H1 (cell line): ENCODE results near the gene SMARCA2. TPM values are rescaled to one million over a fixed set of nuclear protein-coding genes. Genes with fewer than 3 reads are reported as not detected.

Experiments used
- CTCF ChIA-PET: fragments of 300-600 bp; sonication (Branson Sonifier 250); formaldehyde crosslinking; loops from one replicate; lab custom pipeline; 2021; ENCODE audit not compliant: partially characterized antibody; lab: Charles Lee
- POLR2A ChIA-PET: fragments of 300-600 bp; sonication (Branson Sonifier 250); formaldehyde crosslinking; loops from one replicate; lab custom pipeline; 2021; ENCODE audit warnings: inconsistent platforms; ENCODE audit not compliant: partially characterized antibody; lab: Charles Lee
- DNase-seq, 2 experiments: peaks; one replicate each; pipeline versions ENCODE4 v3.0.0 to v3.0.0-alpha.2; 2010 to 2022; ENCODE audit warnings: low spot score in 2 of 2, low read depth in 1 of 2, mixed read lengths in 1 of 2
- FAIRE-seq: peaks from 2 replicates; lab custom pipeline; 2011; peaks lifted over from hg19 to GRCh38; lab: Jason Lieb, UNC
- H2AFZ ChIP-seq: 2 replicates; pipeline ENCODE4 v1.8.1; 2012; ENCODE audit warnings: low read length, inconsistent platforms
- H2AK5ac ChIP-seq: 2 replicates; pipeline ENCODE4 v1.6.1; 2013; ENCODE audit warnings: low read depth, low read length
- H2BK120ac ChIP-seq: replicated peaks from 2 replicates; pipeline ENCODE3; 2013; ENCODE audit warnings: low read depth, low read length, inconsistent platforms
- H2BK12ac ChIP-seq: 2 replicates; pipeline ENCODE4 v1.6.1; 2013; ENCODE audit warnings: low read depth, low read length
- H2BK15ac ChIP-seq: 2 replicates; pipeline ENCODE4 v1.6.1; 2013; ENCODE audit warnings: low read length
- H2BK20ac ChIP-seq: 2 replicates; pipeline ENCODE4 v1.6.1; 2013; ENCODE audit warnings: low read length
- H2BK5ac ChIP-seq: 2 replicates; pipeline ENCODE4 v1.6.1; 2013; ENCODE audit warnings: low read depth, low read length
- H3K14ac ChIP-seq: 2 replicates; pipeline ENCODE4 v1.6.1; 2013; ENCODE audit warnings: inconsistent platforms; ENCODE audit not compliant: insufficient read length
- H3K18ac ChIP-seq: 2 replicates; pipeline ENCODE4 v1.6.1; 2013; ENCODE audit warnings: low read length; ENCODE audit errors: extremely low read depth
- H3K23ac ChIP-seq: 2 replicates; pipeline ENCODE4 v1.6.1; 2013; ENCODE audit warnings: inconsistent platforms; ENCODE audit not compliant: insufficient read length
- H3K23me2 ChIP-seq: 2 replicates; pipeline ENCODE4 v1.6.1; 2013; ENCODE audit warnings: low read depth, low read length
- H3K27ac ChIP-seq: 2 replicates; pipeline ENCODE4 v1.6.1; 2011; ENCODE audit warnings: low read depth, low read length, inconsistent platforms
- H3K27me3 ChIP-seq, 4 experiments: replicated peaks in 1 of 4; 1 replicate in 1 of 4; 2 replicates in 3 of 4; pipeline versions ENCODE4 v1.6.1 to v1.8.1; 2011 to 2013; ENCODE audit warnings: low read length in 3 of 4, mild to moderate bottlenecking in 3 of 4, inconsistent platforms in 2 of 4, mixed read lengths in 2 of 4, moderate library complexity in 1 of 4; ENCODE audit not compliant: control insufficient read depth in 3 of 4, insufficient read depth in 3 of 4; ENCODE audit errors: extremely low read depth in 1 of 4
- H3K36me3 ChIP-seq, 4 experiments: 2 replicates each; pipeline versions ENCODE4 v1.6.1 to v1.8.1; 2011 to 2013; ENCODE audit warnings: mild to moderate bottlenecking in 4 of 4, low read length in 3 of 4, moderate library complexity in 2 of 4, control low read depth in 1 of 4, inconsistent platforms in 1 of 4; ENCODE audit not compliant: insufficient read depth in 4 of 4, control insufficient read depth in 2 of 4
- H3K4ac ChIP-seq: replicated peaks from 2 replicates; pipeline ENCODE3; 2013; ENCODE audit warnings: low read length, low read depth, mixed read lengths, inconsistent platforms; ENCODE audit not compliant: insufficient read length
- H3K4me1 ChIP-seq, 4 experiments: replicated peaks in 1 of 4; 1 replicate in 1 of 4; 2 replicates in 3 of 4; pipeline versions ENCODE4 v1.6.1 to v1.8.1; 2011 to 2013; ENCODE audit warnings: low read length in 3 of 4, inconsistent platforms in 2 of 4, mixed read lengths in 1 of 4; ENCODE audit not compliant: insufficient read depth in 4 of 4, control insufficient read depth in 3 of 4
- H3K4me2 ChIP-seq, 2 experiments: 2 replicates each; pipeline versions ENCODE4 v1.6.1 to v1.8.1; 2011 to 2013; ENCODE audit warnings: low read depth in 2 of 2, low read length in 2 of 2, control low read depth in 1 of 2, inconsistent platforms in 1 of 2, mild to moderate bottlenecking in 1 of 2; ENCODE audit not compliant: insufficient read depth in 1 of 2
- H3K4me3 ChIP-seq, 4 experiments: fragments of 200-600, 300-600 bp in 1 of 4; sonication (generic), shearing (Covaris generic), sonication (Bioruptor Twin) in 1 of 4; 2 replicates each; pipeline versions ENCODE4 v1.5.1 to v1.8.1; 2011 to 2016; ENCODE audit warnings: low read length in 4 of 4, low read depth in 3 of 4, control low read depth in 2 of 4, inconsistent platforms in 2 of 4, mild to moderate bottlenecking in 2 of 4, mixed read lengths in 1 of 4, moderate library complexity in 1 of 4; ENCODE audit not compliant: insufficient read depth in 2 of 4; ENCODE audit errors: extremely low read depth in 1 of 4
- H3K56ac ChIP-seq: replicated peaks from 2 replicates; pipeline ENCODE3; 2013; ENCODE audit warnings: low read depth, mild to moderate bottlenecking, mixed read lengths, low read length, inconsistent platforms; ENCODE audit not compliant: insufficient read length
- H3K79me1 ChIP-seq: 2 replicates; pipeline ENCODE4 v1.6.1; 2013; ENCODE audit warnings: low read depth, low read length, control low read depth
- H3K79me2 ChIP-seq, 2 experiments: 2 replicates each; pipeline versions ENCODE4 v1.6.1 to v1.8.1; 2012 to 2013; ENCODE audit warnings: low read length in 2 of 2, mild to moderate bottlenecking in 2 of 2, inconsistent platforms in 1 of 2; ENCODE audit not compliant: insufficient read depth in 2 of 2, control insufficient read depth in 1 of 2
- H3K9ac ChIP-seq, 4 experiments: replicated peaks in 1 of 4; 1 replicate in 1 of 4; 2 replicates in 3 of 4; pipeline versions ENCODE4 v1.6.1 to v1.8.1; 2011 to 2013; ENCODE audit warnings: low read depth in 3 of 4, low read length in 3 of 4, control low read depth in 2 of 4, mild to moderate bottlenecking in 2 of 4, moderate library complexity in 2 of 4, inconsistent platforms in 1 of 4; ENCODE audit errors: extremely low read depth in 1 of 4
- H3K9me3 ChIP-seq, 2 experiments: 2 replicates each; pipeline versions ENCODE4 v1.6.1 to v1.8.1; 2012 to 2013; ENCODE audit warnings: mild to moderate bottlenecking in 2 of 2, moderate library complexity in 2 of 2, control low read depth in 1 of 2, inconsistent platforms in 1 of 2, low read depth in 1 of 2, low read length in 1 of 2, mixed read lengths in 1 of 2; ENCODE audit not compliant: insufficient read depth in 2 of 2
- H4K20me1 ChIP-seq, 2 experiments: replicated peaks in 1 of 2; 2 replicates each; pipeline versions ENCODE3 to v1.8.1; 2011 to 2013; ENCODE audit warnings: inconsistent platforms in 2 of 2, low read length in 2 of 2, mild to moderate bottlenecking in 1 of 2; ENCODE audit not compliant: insufficient read depth in 2 of 2, control insufficient read depth in 1 of 2
- H4K5ac ChIP-seq: 2 replicates; pipeline ENCODE4 v1.6.1; 2013; ENCODE audit warnings: low read length, low read depth, mixed read lengths, inconsistent platforms; ENCODE audit not compliant: insufficient read length
- H4K8ac ChIP-seq: 2 replicates; pipeline ENCODE4 v1.8.0; 2013; ENCODE audit warnings: mild to moderate bottlenecking, moderate library complexity, low read length, inconsistent platforms; ENCODE audit not compliant: insufficient read depth; ENCODE audit errors: extremely low read depth
- H4K91ac ChIP-seq: replicated peaks from 2 replicates; pipeline ENCODE3; 2013; ENCODE audit warnings: low read length, mixed read lengths, inconsistent platforms; ENCODE audit not compliant: insufficient read length
- FOSL1 ChIP-seq: IDR thresholded peaks from 2 replicates; pipeline ENCODE4 v1.6.1; 2011; ENCODE audit warnings: mild to moderate bottlenecking, low read depth, low read length, moderate library complexity; ENCODE audit not compliant: insufficient read depth
- WGBS, 2 experiments: shearing (Covaris generic) in 1 of 2; methylation state at CpG; one replicate each; pipeline versions ENCODE4 v1.1.6 to v1.1.7; 2013 to 2015; ENCODE audit warnings: low lambda C conversion rate in 2 of 2, mixed read lengths in 2 of 2, inconsistent platforms in 1 of 2, low coverage in 1 of 2, missing lambda C conversion rate in 1 of 2; ENCODE audit not compliant: insufficient replicate concordance in 2 of 2, insufficient coverage in 1 of 2, insufficient read length in 1 of 2; ENCODE audit errors: extremely low coverage in 1 of 2, missing lambda C conversion rate in 1 of 2; 5-methylcytosine and 5-hydroxymethylcytosine counted together
- polyA plus RNA-seq, 7 experiments: library from polyadenylated mRNA; depleted of rRNA in 3 of 7; stranded (reverse) in 5 of 7; unstranded in 2 of 7; fragments of >200 nt in 5 of 7; fragments of 200-250 nt in 2 of 7; gene quantifications; 1 replicate in 5 of 7; 2 replicates in 1 of 7; 4 replicates in 1 of 7; pipeline versions ENCODE4 v1.2.1 to v1.2.3, GENCODE V29; 2011 to 2013; ENCODE audit warnings: missing spikeins in 2 of 7, mixed read lengths in 2 of 7
- total RNA-seq: library from RNA; stranded (reverse); fragmentation: NEBNext Ultra II Directional; extraction: Animal tissue kit (Norgen Biotek cat#: 25700); gene quantifications from 2 replicates; pipeline ENCODE4 v1.2.1, GENCODE V29; 2021

SMARCA2 gene
- total and polyA plus RNA-seq, 2 of the 8 experiments (the other 6 are each of a cell fraction or from before 2014, with no cell fraction given): 6.3 to 21.7 TPM

DNA sequence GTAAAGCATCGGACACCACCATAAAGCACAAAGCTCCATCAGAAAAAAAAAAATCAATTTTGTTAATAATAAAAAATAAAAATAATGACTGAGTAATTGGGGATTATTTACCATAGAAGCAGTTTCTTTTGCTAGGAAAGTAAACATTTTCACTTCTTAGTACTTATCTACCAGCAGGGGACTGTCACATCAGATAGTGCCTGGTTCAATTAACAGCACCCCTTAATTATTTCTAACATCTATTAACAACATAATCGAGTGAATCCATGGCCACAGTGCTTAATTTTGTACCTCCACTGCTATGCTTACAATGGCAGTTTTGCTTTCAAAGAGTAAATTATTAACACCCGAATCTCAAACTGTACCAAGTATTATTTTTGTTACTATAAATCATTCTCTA is 221.7 kb downstream of the SMARCA2 start:
- Histone ChIP-seq H4K8ac (no peak overlapping the region), H3K27ac (no peak overlapping the region), H3K4me1 (peaks cover 0 to 7% (median 1%) of the 10 kb centered on the region in 4 experiments; a peak in 3 of 7 replicates), H2BK12ac (no peak overlapping the region), H2BK20ac (no peak overlapping the region), H4K91ac (no peak overlapping the region), H3K79me2 (no peaks in the 10 kb centered on the region), H2BK120ac (no peak overlapping the region), H2BK15ac (no peak overlapping the region), H3K79me1 (no peaks in the 10 kb centered on the region), H3K56ac (no peak overlapping the region), H3K23me2 (no peaks in the 10 kb centered on the region), H2AFZ (no peak overlapping the region), H3K36me3 (no peaks in the 10 kb centered on the region), H2BK5ac (no peak overlapping the region), H3K14ac (no peak overlapping the region)
- no peak for FAIRE-seq
- WGBS, 2 experiments: 92% methylated on average over 3 of the region's 3 CpGs; no CpG with 5 or more reads in 1 of the 2 experiments
- TF ChIP-seq FOSL1: no peak
- TF ChIP-seq, all 59 proteins: peak for 0
- H4K20me1 ChIP-seq: no peaks in the 10 kb centered on the region
- no peak for DNase-seq
- H3K4me3 ChIP-seq: no peak overlapping the region
- POLR2A ChIA-PET: no interaction called here
- H3K9me3 ChIP-seq: no peaks in the 10 kb centered on the region
- H2AK5ac ChIP-seq: no peak overlapping the region
- no peak overlapping the region for H3K4me2 ChIP-seq
- no peak overlapping the region for H3K18ac ChIP-seq
- H3K27me3 ChIP-seq: no peaks in the 10 kb centered on the region
- H3K9ac ChIP-seq: no peak overlapping the region
- CTCF ChIA-PET: interaction anchor here (0.7 to 1.3 kb wide), 4 partner anchors 10 to 487 kb away, joined by 3 to 4 read pairs (median 3); no protein-coding TSS in a partner anchor
- no peak overlapping the region for H4K5ac ChIP-seq
- H3K23ac ChIP-seq: no peak overlapping the region
- no peak overlapping the region for H3K4ac ChIP-seq
